ENCODE measurements around the gene GARNL3.

The GARNL3 gene

DNA sequence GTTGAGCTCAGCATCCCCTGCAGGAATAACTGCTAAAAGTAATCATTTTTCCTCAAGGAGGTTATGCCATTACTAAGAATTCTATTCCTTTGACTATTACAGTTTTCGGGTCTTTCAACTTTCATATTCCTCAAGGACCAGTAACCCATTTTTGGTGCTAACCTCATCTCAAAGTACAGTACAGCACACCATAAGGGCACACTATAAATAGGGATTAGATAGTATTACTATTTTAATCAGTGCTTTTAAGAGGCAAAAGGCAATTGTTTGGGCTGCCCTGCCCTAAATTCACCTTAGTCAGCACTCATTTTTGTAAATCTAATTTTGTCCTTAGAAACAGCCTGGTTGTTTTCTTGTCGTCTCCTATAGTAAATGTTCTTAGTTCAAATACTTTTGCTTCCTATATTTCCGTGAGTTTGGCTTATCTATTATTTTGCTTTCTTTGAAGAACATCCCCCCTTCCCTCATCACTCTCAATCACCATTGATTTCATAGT lies 13.6 kb upstream of the GARNL3 start:
- H3K9ac ChIP-seq (ENCODE audit: low read depth, low read length) = no peak overlapping the region
- H3K9me3 ChIP-seq (ENCODE audit: control insufficient read depth, insufficient read depth, low read length) = no peaks in the 10 kb centered on the region
- peaks cover 16% of the 10 kb centered on the region for H3K4me1 ChIP-seq (ENCODE audit: insufficient read depth, low read length)
- no peaks in the 10 kb centered on the region for H3K36me3 ChIP-seq (ENCODE audit: insufficient read depth, low read length)

GRCh38 chr9:127252410-127253318 lies 11.9 kb upstream of the GARNL3 start:
- Histone ChIP-seq H3K9me3 (ENCODE audit: control insufficient read depth, insufficient read depth, low read length) (no peaks in the 10 kb centered on the region), H3K4me1 (ENCODE audit: insufficient read depth, low read length) (peaks cover 16% of the 10 kb centered on the region), H3K9ac (ENCODE audit: low read depth, low read length) (no peak overlapping the region), H3K36me3 (ENCODE audit: insufficient read depth, low read length) (no peaks in the 10 kb centered on the region)

- no peak overlapping the region for H3K9ac ChIP-seq (ENCODE audit: low read depth, low read length)
- H3K36me3 ChIP-seq (ENCODE audit: insufficient read depth, low read length) = no peaks in the 10 kb centered on the region
- H3K9me3 ChIP-seq (ENCODE audit: control insufficient read depth, insufficient read depth, low read length) = no peaks in the 10 kb centered on the region
- peaks cover 16% of the 10 kb centered on the region for H3K4me1 ChIP-seq (ENCODE audit: insufficient read depth, low read length)
These were observed 11.1 kb upstream of the GARNL3 start for GRCh38 chr9:127253446-127253845.

DNA sequence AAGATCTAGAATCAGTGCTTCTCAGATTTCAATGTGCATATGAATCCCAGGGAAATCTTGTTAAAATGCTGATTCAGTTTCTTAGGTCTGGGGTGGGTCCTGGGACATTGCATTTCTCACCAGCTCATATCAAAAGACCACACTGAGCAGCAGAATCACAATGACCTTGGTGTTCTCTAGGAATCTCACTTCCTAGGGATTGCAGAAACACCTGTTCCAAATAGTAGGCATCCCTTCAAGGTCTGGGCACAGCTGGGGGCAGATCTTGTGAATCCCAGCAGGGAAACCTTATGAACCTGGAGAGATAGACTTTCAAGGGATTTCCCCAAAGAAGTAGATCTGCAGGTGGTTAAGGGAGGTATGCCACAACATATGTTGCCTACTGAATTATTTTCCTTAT lies 8.9 kb upstream of the GARNL3 start:
- H3K9me3 ChIP-seq (ENCODE audit: control insufficient read depth, insufficient read depth, low read length) = no peaks in the 10 kb centered on the region
- H3K4me1 ChIP-seq (ENCODE audit: insufficient read depth, low read length) = peaks cover 16% of the 10 kb centered on the region
- no peaks in the 10 kb centered on the region for H3K36me3 ChIP-seq (ENCODE audit: insufficient read depth, low read length)
- no peak overlapping the region for H3K9ac ChIP-seq (ENCODE audit: low read depth, low read length)

- H3K9me3 ChIP-seq (ENCODE audit: control insufficient read depth, insufficient read depth, low read length) = no peaks in the 10 kb centered on the region
- H3K36me3 ChIP-seq (ENCODE audit: insufficient read depth, low read length) = no peaks in the 10 kb centered on the region
- H3K4me1 ChIP-seq (ENCODE audit: insufficient read depth, low read length) = peaks cover 16% of the 10 kb centered on the region
- H3K9ac ChIP-seq (ENCODE audit: low read depth, low read length) = no peak overlapping the region
These were observed 8.2 kb upstream of the GARNL3 start for GRCh38 chr9:127256324-127256723.

- Histone ChIP-seq H3K4me1 (ENCODE audit: insufficient read depth, low read length) (peaks cover 3% of the 10 kb centered on the region), H3K36me3 (ENCODE audit: insufficient read depth, low read length) (no peaks in the 10 kb centered on the region)
These were observed 5.7 kb upstream of the GARNL3 start for GRCh38 chr9:127258606-127259471.

GRCh38 chr9:127262602-127263001 lies 2.0 kb upstream of the GARNL3 start:
- no peaks in the 10 kb centered on the region for H3K9me3 ChIP-seq (ENCODE audit: control insufficient read depth, insufficient read depth, low read length)
- H3K4me1 ChIP-seq (ENCODE audit: insufficient read depth, low read length) = no peaks in the 10 kb centered on the region
- H3K36me3 ChIP-seq (ENCODE audit: insufficient read depth, low read length) = no peaks in the 10 kb centered on the region
- no peak overlapping the region for H3K9ac ChIP-seq (ENCODE audit: low read depth, low read length)

More at GRCh38 chr9:127258606-127259471, 5.7 kb upstream of the GARNL3 start:
- Histone ChIP-seq H3K9me3 (ENCODE audit: control insufficient read depth, insufficient read depth, low read length) (no peaks in the 10 kb centered on the region), H3K9ac (ENCODE audit: low read depth, low read length) (no peak overlapping the region)

DNA sequence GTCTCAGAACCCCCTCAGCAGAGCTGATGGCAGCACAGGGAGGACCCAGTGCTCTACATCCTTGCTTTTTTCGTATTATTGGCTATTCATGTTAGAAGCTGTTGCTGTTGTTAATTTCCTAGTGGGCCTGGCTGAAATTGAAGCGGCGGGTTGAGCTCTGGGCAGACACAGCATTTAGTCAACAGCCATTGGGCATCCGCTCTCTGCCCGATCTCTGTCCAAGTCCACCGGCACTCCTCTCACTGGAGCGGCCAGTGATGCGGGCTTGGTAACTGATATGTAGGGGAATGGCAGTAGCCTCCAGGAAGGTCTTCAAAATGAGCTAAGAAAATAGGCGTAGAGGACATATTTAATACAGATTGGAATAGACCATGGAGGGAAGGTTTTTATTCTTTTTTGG lies 1.3 kb upstream of the GARNL3 start:
- H3K4me1 ChIP-seq (ENCODE audit: insufficient read depth, low read length) = no peaks in the 10 kb centered on the region
- H3K9ac ChIP-seq (ENCODE audit: low read depth, low read length) = no peak overlapping the region
- H3K9me3 ChIP-seq (ENCODE audit: control insufficient read depth, insufficient read depth, low read length) = no peaks in the 10 kb centered on the region
- H3K36me3 ChIP-seq (ENCODE audit: insufficient read depth, low read length) = no peaks in the 10 kb centered on the region

DNA sequence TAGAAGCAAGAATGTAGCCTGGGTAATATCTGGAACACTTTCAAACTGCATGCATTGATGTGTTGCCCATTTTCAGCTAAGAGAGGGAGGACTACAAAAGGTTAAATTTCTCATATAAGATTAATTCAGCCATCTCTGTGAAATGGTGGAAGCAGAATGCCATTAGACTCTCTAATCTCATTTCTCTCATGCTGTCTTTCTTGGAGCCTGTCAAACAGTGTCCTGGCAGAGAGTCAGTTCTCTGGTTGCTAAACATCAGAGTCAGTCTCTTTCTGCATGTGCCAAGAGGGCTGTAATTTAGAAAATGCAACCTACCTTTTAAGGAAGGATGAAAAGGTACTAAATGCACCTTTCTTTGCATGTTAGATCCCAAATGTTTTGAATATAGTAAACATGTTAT lies 910 bp upstream of the GARNL3 start:
- H3K9ac ChIP-seq (ENCODE audit: low read depth, low read length) = no peak overlapping the region

GRCh38 chr9:127267793-127268525 lies 3.4 kb downstream of the GARNL3 start:
- no peaks in the 10 kb centered on the region for H3K9me3 ChIP-seq (ENCODE audit: control insufficient read depth, insufficient read depth, low read length)
- H3K36me3 ChIP-seq (ENCODE audit: insufficient read depth, low read length) = no peaks in the 10 kb centered on the region
- no peak overlapping the region for H3K9ac ChIP-seq (ENCODE audit: low read depth, low read length)
- no peaks in the 10 kb centered on the region for H3K4me1 ChIP-seq (ENCODE audit: insufficient read depth, low read length)

More for the DNA sequence above, 910 bp upstream of the GARNL3 start:
- Histone ChIP-seq H3K36me3 (ENCODE audit: insufficient read depth, low read length) (no peaks in the 10 kb centered on the region), H3K9me3 (ENCODE audit: control insufficient read depth, insufficient read depth, low read length) (no peaks in the 10 kb centered on the region), H3K4me1 (ENCODE audit: insufficient read depth, low read length) (no peaks in the 10 kb centered on the region)

DNA sequence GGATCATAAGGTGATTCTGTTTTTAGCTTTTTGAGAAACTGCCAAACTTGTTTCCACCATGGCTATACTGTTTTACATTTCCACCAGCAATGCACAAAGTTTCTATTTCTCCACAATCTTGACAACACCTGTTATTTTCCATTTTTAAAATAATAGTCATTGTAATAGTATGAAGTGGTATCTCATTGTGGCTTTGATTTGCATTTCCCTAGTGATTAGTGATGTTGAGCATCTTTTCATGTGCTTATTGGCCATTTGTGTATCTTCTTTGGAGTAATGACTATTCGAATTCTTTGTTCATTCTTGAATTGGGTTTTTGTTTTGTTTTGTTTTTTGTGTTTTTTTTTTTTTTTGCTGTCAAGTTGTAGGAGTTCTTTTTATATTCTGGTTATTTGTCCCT lies 4.9 kb downstream of the GARNL3 start:
- no peak overlapping the region for H3K9ac ChIP-seq (ENCODE audit: low read depth, low read length)
- H3K4me1 ChIP-seq (ENCODE audit: insufficient read depth, low read length) = no peaks in the 10 kb centered on the region
- no peaks in the 10 kb centered on the region for H3K36me3 ChIP-seq (ENCODE audit: insufficient read depth, low read length)
- H3K9me3 ChIP-seq (ENCODE audit: control insufficient read depth, insufficient read depth, low read length) = no peaks in the 10 kb centered on the region

- Histone ChIP-seq H3K4me1 (ENCODE audit: insufficient read depth, low read length) (no peaks in the 10 kb centered on the region), H3K9me3 (ENCODE audit: control insufficient read depth, insufficient read depth, low read length) (no peaks in the 10 kb centered on the region)
These were observed 8.8 kb downstream of the GARNL3 start for GRCh38 chr9:127273326-127273725.

GRCh38 chr9:127277099-127277498 lies 12.5 kb downstream of the GARNL3 start:
- Histone ChIP-seq H3K36me3 (ENCODE audit: insufficient read depth, low read length) (no peaks in the 10 kb centered on the region), H3K4me1 (ENCODE audit: insufficient read depth, low read length) (no peaks in the 10 kb centered on the region), H3K9ac (ENCODE audit: low read depth, low read length) (no peak overlapping the region), H3K9me3 (ENCODE audit: control insufficient read depth, insufficient read depth, low read length) (no peaks in the 10 kb centered on the region)

More at GRCh38 chr9:127273326-127273725, 8.8 kb downstream of the GARNL3 start:
- no peaks in the 10 kb centered on the region for H3K36me3 ChIP-seq (ENCODE audit: insufficient read depth, low read length)
- H3K9ac ChIP-seq (ENCODE audit: low read depth, low read length) = no peak overlapping the region

DNA sequence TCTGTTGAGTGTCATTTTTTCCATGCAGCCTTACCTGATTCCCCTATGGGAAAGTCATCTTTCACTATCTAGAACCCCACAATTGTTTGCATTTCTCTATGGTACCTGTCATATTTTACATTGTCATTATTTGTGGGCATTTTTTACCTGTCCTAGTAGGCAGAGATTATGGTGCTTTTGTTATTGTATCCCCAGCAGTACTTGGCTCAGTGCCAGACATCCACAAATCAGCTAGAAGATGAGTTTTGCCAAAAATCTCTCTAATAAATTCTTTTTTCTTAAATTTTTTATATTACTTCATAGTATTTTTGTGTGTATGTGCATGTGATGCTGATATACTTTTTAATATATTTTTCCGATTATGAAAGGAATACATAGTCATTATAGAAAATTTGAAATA lies 13.2 kb downstream of the GARNL3 start:
- H3K9me3 ChIP-seq (ENCODE audit: control insufficient read depth, insufficient read depth, low read length) = no peaks in the 10 kb centered on the region
- H3K4me1 ChIP-seq (ENCODE audit: insufficient read depth, low read length) = no peaks in the 10 kb centered on the region
- no peak overlapping the region for H3K9ac ChIP-seq (ENCODE audit: low read depth, low read length)
- no peaks in the 10 kb centered on the region for H3K36me3 ChIP-seq (ENCODE audit: insufficient read depth, low read length)
